CD4-positive, alpha-beta T cell (primary cell): Measurements from ENCODE around the gene IFT74. TPM values are rescaled to one million over a fixed set of nuclear protein-coding genes. Genes with fewer than 3 reads are reported as not detected.

Source experiments
- ATAC-seq: fragments of 200-7000 bp; cut with Tn5 transposase; one replicate; pipeline ENCODE4 v1.10.0; 2022; ENCODE audit warnings: mild to moderate bottlenecking; ENCODE audit not compliant: poor library complexity
- CTCF ChIA-PET: fragments of 350-600 bp; sonication (Branson Sonifier 250); formaldehyde crosslinking; loops from one replicate; lab custom pipeline; 2021; ENCODE audit warnings: antibody characterized with exemption, inconsistent platforms; lab: Charles Lee
- POLR2A ChIA-PET: fragments of 350-600 bp; sonication (Branson Sonifier 250); formaldehyde crosslinking; loops from one replicate; lab custom pipeline; 2021; ENCODE audit warnings: antibody characterized with exemption, inconsistent platforms; lab: Charles Lee
- DNase-seq, 14 experiments: peaks; one replicate each; pipeline ENCODE4 v3.0.0-alpha.2; 2013 to 2020; ENCODE audit warnings: mixed read lengths in 2 of 14
- H3K27ac ChIP-seq, 2 donors: one replicate each; pipeline versions ENCODE4 v1.5.1 to v1.7.0; 2013; ENCODE audit warnings: low read length in 2 of 2, low read depth in 1 of 2, mild to moderate bottlenecking in 1 of 2
- H3K27me3 ChIP-seq, 2 experiments: 1 replicate in 1 of 2; 2 replicates in 1 of 2; pipeline versions ENCODE4 v1.6.1 to v1.7.0; 2013; ENCODE audit warnings: low read length in 2 of 2, control low read depth in 1 of 2, mild to moderate bottlenecking in 1 of 2, moderate library complexity in 1 of 2; ENCODE audit not compliant: insufficient read depth in 2 of 2, control insufficient read depth in 1 of 2
- H3K36me3 ChIP-seq: one replicate; pipeline ENCODE4 v1.6.1; 2013; ENCODE audit warnings: low read length, control low read depth; ENCODE audit not compliant: insufficient read depth
- H3K4me1 ChIP-seq: one replicate; pipeline ENCODE4 v1.6.1; 2013; ENCODE audit warnings: low read length, control low read depth; ENCODE audit not compliant: insufficient read depth
- H3K4me3 ChIP-seq: one replicate; pipeline ENCODE4 v1.5.1; 2013; ENCODE audit warnings: mild to moderate bottlenecking, low read length, moderate library complexity
- H3K9me3 ChIP-seq, 2 experiments: 1 replicate in 1 of 2; 2 replicates in 1 of 2; pipeline versions ENCODE4 v1.6.1 to v1.7.0; 2013; ENCODE audit warnings: low read length in 2 of 2, mild to moderate bottlenecking in 2 of 2, control low read depth in 1 of 2, moderate library complexity in 1 of 2; ENCODE audit not compliant: control insufficient read depth in 1 of 2, insufficient read depth in 1 of 2
- H3K27ac Mint-ChIP-seq: one replicate; pipeline ENCODE4 v1.8.0; 2020; ENCODE audit warnings: mixed read lengths
- H3K27me3 Mint-ChIP-seq: one replicate; pipeline ENCODE4 v1.8.0; 2021; ENCODE audit warnings: mixed read lengths
- H3K36me3 Mint-ChIP-seq: one replicate; pipeline ENCODE4 v1.8.0; 2021; ENCODE audit warnings: low read depth, mixed read lengths
- H3K4me1 Mint-ChIP-seq: one replicate; pipeline ENCODE4 v1.8.0; 2021; ENCODE audit warnings: low read depth, mixed read lengths
- H3K4me3 Mint-ChIP-seq: one replicate; pipeline ENCODE4 v1.8.0; 2020; ENCODE audit warnings: mild to moderate bottlenecking, mixed read lengths
- H3K9me3 Mint-ChIP-seq: one replicate; pipeline ENCODE4 v1.8.0; 2020; ENCODE audit warnings: mixed read lengths
- intact Hi-C, 2 experiments: fragments of 100-400 bp; cut with DNase I in 1 of 2; cut with micrococcal nuclease in 1 of 2; formaldehyde crosslinking; loops; one replicate each; pipeline versions ENCODE4 v1.15.1 to v1.9.0; 2023 to 2025; cut with DNase I, micrococcal nuclease
- total RNA-seq, 174 experiments: library from RNA in 2 of 174; stranded (reverse) in 2 of 174; gene quantifications; one replicate each; pipeline ENCODE4 v1.2.3 and lab custom pipeline; 2021 to 2026
- TF ChIP-seq, protein P1 (sequence below): fragments of 200-600 bp; IDR thresholded peaks from one replicate; pipeline ENCODE4 v1.8.0; 2022; ENCODE audit warnings: antibody characterized with exemption, mild to moderate bottlenecking

Gene IFT74
- total RNA-seq, 2 experiments from 2014 or later = 7.3 to 7.7 TPM

GRCh38 chr9:26974927-26975326 is 18.7 kb downstream of the IFT74 start:
- CTCF ChIA-PET = no interaction called here

DNA sequence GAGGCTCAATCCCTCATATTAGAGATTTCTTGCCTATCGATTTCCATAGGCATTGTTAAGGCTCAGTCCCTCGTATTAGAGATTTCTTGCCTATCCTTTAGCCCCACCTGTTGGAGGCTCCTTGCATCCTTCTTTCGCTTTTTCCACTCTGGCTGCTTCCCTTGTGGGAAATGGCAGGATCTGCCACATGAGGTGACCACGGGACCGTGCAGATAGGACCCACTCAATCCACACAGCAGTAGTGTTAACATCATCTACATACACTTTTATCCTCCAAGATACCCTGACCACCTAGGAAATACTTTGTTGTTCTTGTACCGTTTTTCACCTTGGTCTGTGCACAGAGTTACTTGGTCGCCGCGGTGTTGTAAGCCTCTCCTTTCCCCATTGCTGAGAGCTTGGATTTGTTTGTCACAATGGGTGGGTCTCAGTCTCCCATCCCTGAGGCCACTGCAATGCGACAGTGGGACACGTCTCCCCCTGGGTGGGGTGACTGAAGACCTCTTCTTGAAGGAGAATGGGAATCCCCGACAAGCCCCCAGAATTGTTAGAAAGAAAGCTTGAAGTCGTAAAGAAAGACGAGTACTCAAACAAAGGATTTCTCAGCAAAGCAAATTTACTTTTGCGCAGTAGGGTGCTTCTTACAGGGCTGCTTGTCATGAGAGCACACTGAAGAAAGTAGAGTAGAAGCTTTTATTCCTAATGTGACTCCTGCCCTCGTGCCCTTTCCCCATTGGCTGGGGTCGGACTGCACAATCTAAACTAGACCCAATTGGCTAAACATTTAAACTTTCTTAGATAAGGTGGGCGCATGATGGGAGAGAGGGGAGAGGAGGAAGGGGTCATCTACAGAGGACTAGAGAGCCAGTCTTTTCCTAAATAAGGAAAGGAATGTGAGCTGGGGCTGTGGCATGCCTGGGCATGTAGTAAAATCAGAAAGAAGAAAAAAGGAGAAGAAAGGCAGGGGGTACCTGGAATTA is 19.8 kb downstream of the IFT74 start:
- no peaks in the 10 kb centered on the region for H3K27me3 Mint-ChIP-seq
- Histone ChIP-seq H3K4me3 (no peak overlapping the region), H3K27me3 (no peaks in the 10 kb centered on the region), H3K27ac (no peak overlapping the region), H3K36me3 (no peaks in the 10 kb centered on the region), H3K9me3 (no peaks in the 10 kb centered on the region), H3K4me1 (no peaks in the 10 kb centered on the region)
- TF ChIP-seq, protein P1, sequence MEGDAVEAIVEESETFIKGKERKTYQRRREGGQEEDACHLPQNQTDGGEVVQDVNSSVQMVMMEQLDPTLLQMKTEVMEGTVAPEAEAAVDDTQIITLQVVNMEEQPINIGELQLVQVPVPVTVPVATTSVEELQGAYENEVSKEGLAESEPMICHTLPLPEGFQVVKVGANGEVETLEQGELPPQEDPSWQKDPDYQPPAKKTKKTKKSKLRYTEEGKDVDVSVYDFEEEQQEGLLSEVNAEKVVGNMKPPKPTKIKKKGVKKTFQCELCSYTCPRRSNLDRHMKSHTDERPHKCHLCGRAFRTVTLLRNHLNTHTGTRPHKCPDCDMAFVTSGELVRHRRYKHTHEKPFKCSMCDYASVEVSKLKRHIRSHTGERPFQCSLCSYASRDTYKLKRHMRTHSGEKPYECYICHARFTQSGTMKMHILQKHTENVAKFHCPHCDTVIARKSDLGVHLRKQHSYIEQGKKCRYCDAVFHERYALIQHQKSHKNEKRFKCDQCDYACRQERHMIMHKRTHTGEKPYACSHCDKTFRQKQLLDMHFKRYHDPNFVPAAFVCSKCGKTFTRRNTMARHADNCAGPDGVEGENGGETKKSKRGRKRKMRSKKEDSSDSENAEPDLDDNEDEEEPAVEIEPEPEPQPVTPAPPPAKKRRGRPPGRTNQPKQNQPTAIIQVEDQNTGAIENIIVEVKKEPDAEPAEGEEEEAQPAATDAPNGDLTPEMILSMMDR = peak; percentile 34
- no peak overlapping the region for H3K27ac Mint-ChIP-seq
- ChIA-PET POLR2A (no interaction called here), CTCF (no interaction called here)
- intact Hi-C loops = loop anchor here in 1 of 2 experiments (2.0 kb wide), 1 partner anchor 231 kb away; no protein-coding TSS in a partner anchor
- H3K4me3 Mint-ChIP-seq = no peak overlapping the region
- H3K4me1 Mint-ChIP-seq = no peaks in the 10 kb centered on the region
- peak in 4 of 14 experiments; percentile 22 to 49 (median 36) for DNase-seq
- H3K36me3 Mint-ChIP-seq = peaks cover 16% of the 10 kb centered on the region
- ATAC-seq = no peak
- no peaks in the 10 kb centered on the region for H3K9me3 Mint-ChIP-seq

More at GRCh38 chr9:26974927-26975326, 18.7 kb downstream of the IFT74 start:
- Mint-ChIP-seq H3K9me3 (no peaks in the 10 kb centered on the region), H3K27me3 (no peaks in the 10 kb centered on the region), H3K27ac (no peak overlapping the region), H3K4me3 (no peak overlapping the region), H3K36me3 (peaks cover 10% of the 10 kb centered on the region), H3K4me1 (no peaks in the 10 kb centered on the region)
- H3K27ac ChIP-seq = no peak overlapping the region
- intact Hi-C loops = loop anchor here (1.0 to 2.0 kb wide), 2 partner anchors 230 to 231 kb away; no protein-coding TSS in a partner anchor
- no peaks in the 10 kb centered on the region for H3K9me3 ChIP-seq
- TF ChIP-seq, protein P1 = no peak
- H3K36me3 ChIP-seq = no peaks in the 10 kb centered on the region
- POLR2A ChIA-PET = no interaction called here
- no peak overlapping the region for H3K4me3 ChIP-seq
- H3K27me3 ChIP-seq = no peaks in the 10 kb centered on the region
- DNase-seq = no peak
- ATAC-seq = no peak
- H3K4me1 ChIP-seq = no peaks in the 10 kb centered on the region

DNA sequence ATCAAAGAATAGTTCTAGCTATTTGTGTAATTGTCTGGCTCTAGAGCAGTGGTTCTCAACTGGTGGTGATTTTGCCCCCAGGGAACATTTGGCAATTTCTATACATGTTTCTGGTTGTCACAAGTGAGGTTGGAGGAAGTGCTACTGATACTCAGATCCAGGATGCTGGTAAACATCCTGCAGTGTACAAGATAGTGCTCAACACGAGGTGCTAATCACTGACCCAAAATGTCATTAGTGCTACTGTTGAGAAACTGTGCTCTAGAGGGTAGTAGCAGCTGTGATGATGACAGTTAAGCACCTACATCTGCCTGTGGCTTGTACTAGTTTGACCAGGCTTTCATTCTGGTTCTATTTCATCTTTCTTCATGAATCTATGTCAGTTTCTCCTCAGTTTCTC is 27.1 kb downstream of the IFT74 start:
- H3K4me3 ChIP-seq = no peak overlapping the region
- H3K9me3 ChIP-seq = no peaks in the 10 kb centered on the region
- H3K36me3 ChIP-seq = peaks cover 8% of the 10 kb centered on the region
- H3K27ac ChIP-seq = no peak overlapping the region
- ChIA-PET POLR2A (no interaction called here), CTCF (no interaction called here)
- H3K27me3 ChIP-seq = no peaks in the 10 kb centered on the region
- peaks cover 32% of the 10 kb centered on the region for H3K36me3 Mint-ChIP-seq
- H3K4me1 Mint-ChIP-seq = no peaks in the 10 kb centered on the region
- H3K27ac Mint-ChIP-seq = no peak overlapping the region
- no peak for ATAC-seq
- H3K4me1 ChIP-seq = no peaks in the 10 kb centered on the region
- no peak overlapping the region for H3K4me3 Mint-ChIP-seq
- DNase-seq = no peak
- H3K9me3 Mint-ChIP-seq = no peaks in the 10 kb centered on the region
- intact Hi-C loops = no loop called here
- TF ChIP-seq, protein P1 = no peak
- no peaks in the 10 kb centered on the region for H3K27me3 Mint-ChIP-seq
